Measurements from ENCODE around the gene RBCK1. TPM values are rescaled to one million over a fixed set of nuclear protein-coding genes. Genes with fewer than 3 reads are reported as not detected.
"Not testable (repeated sequence)": the region's sequence is repeated elsewhere in the genome, so short reads cannot be mapped to it uniquely, and the experiment has no call there.

RBCK1 gene
- total RNA-seq, 2 experiments from 2014 or later: 90.9 to 94.0 TPM

DNA sequence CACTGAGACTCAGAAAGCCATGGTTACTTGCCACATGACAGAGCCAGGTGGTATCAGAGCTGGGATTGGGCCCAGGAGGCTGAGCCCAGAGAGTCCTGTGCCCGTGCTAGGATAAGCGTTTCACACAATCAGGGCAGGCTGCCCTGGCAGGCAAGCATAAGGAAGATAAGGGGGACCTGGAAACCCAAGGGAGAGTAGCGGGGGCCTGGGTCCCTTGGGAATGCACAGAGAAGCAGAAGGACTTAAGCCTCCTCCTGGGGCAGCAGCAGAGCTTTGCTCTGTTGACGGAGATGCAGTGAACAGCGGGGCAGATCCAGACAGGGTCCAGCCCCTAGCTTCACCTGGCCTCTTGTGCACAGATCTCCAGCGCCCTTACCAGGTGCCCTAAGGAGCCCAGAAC lies 18.9 kb upstream of the RBCK1 start:
- ChIA-PET CTCF (no interaction called here), POLR2A (no interaction called here)

DNA sequence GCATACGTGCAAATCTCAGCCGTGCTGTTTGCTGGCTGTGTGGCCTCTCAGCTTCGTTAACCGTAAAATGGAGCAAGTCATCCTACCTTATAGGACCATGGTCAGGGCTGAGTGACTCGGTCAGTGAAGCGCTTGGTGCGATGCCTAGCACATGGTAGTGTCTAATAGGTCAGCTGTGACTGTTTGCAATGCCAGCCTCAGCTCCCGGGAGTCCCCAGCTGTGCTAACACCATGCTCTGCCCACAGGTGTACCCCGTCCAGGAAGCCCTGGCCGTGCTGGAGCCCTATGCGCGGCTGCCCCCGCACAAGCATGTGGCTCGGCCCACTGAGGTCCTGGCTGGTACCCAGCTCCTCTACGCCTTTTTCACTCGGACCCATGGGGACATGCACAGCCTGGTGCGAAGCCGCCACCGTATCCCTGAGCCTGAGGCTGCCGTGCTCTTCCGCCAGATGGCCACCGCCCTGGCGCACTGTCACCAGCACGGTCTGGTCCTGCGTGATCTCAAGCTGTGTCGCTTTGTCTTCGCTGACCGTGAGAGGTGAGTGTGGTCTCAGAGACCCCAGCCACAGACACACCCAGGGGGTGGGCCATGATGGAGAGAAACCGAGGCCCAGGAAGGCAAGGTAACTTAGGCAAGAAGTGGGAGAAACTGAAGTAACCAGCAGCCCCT lies 16.9 kb upstream of the RBCK1 start:
- ChIA-PET POLR2A (interaction anchor here (0.5 to 1.2 kb wide), 2 partner anchors 10 to 54 kb away, joined by 6 to 8 read pairs; partner anchors contain the start of gene TRIB3), CTCF (no interaction called here)

DNA sequence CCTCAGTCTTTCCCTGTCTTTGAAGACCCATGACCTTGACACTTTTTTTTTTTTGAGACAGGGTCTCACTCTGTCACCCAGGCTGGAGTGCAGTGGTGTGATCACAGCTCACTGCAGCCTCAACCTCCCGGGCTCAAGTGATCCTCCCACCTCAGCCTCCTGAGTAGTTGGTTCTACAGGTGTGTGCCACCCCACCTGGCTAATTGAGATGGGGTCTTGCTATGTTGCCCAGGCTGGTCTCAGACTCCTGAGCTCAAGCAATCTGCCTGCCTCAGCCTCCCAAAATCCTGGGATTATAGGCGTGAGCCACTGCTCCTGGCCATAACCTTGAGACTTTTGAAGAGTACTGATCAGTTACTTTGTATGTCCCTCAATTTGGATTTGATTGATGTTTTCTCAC lies 14.8 kb upstream of the RBCK1 start:
- CTCF ChIA-PET: interaction anchor here (1.2 kb wide), 1 partner anchor 10 kb away, joined by 6 read pairs; no protein-coding TSS in a partner anchor
- POLR2A ChIA-PET: not testable (repeated sequence)

DNA sequence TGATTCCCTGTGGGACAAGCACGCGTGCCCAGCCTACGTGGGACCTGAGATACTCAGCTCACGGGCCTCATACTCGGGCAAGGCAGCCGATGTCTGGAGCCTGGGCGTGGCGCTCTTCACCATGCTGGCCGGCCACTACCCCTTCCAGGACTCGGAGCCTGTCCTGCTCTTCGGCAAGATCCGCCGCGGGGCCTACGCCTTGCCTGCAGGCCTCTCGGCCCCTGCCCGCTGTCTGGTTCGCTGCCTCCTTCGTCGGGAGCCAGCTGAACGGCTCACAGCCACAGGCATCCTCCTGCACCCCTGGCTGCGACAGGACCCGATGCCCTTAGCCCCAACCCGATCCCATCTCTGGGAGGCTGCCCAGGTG lies 11.9 kb upstream of the RBCK1 start:
- POLR2A ChIA-PET: no interaction called here
- CTCF ChIA-PET: interaction anchor here (0.6 to 1.2 kb wide), 4 partner anchors 10 to 220 kb away, joined by 3 to 4 read pairs (median 3); no protein-coding TSS in a partner anchor

DNA sequence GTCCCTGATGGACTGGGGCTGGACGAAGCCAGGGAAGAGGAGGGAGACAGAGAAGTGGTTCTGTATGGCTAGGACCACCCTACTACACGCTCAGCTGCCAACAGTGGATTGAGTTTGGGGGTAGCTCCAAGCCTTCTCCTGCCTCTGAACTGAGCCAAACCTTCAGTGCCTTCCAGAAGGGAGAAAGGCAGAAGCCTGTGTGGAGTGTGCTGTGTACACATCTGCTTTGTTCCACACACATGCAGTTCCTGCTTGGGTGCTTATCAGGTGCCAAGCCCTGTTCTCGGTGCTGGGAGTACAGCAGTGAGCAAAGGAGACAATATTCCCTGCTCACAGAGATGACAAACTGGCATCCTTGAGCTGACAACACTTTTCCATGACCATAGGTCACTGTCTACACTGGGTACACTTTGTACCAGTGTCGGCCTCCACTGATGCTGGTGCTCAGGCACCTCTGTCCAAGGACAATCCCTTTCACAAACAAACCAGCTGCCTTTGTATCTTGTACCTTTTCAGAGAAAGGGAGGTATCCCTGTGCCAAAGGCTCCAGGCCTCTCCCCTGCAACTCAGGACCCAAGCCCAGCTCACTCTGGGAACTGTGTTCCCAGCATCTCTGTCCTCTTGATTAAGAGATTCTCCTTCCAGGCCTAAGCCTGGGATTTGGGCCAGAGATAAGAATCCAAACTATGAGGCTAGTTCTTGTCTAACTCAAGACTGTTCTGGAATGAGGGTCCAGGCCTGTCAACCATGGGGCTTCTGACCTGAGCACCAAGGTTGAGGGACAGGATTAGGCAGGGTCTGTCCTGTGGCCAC lies 11.3 kb upstream of the RBCK1 start:
- CTCF ChIA-PET: interaction anchor here (0.7 to 1.2 kb wide), 3 partner anchors 8 to 42 kb away, joined by 3 read pairs; no protein-coding TSS in a partner anchor
- POLR2A ChIA-PET: no interaction called here

DNA sequence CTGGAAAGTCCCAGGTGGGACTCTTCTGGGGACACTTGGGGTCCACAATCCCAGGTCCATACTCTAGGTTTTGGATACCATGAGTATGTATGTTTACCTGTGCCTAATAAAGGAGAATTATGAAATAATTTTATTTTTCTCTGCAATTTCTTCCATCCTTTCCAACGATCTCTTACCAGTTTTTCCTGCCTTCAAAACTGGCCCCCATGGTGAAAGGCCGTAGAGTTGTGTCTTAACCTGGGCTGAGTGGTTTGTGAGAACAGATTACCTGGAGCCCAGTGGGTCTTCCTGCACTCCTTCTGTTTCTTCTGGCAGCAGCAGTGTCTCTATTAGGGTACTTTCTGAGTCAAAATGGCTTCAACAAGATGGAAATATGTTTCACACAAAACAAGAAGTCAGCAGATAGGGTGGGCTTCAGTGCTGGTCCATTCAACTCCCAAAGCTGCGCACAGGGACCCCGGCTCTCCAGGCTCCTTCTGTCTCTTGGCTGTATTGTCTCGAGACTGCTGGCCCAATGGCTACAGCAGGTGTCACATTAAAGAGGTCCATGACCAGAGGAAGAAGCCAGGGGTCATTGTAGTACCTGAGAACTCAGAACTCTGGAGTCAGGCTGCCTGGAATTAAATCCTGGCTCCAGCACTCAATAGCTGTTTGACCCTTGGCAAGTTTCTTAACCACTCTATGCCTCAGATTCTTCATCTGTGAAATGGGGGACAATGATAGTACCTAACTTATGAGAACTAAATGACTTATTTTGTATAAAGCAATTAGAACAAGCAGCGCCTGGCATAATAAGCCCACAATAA lies 10.5 kb upstream of the RBCK1 start:
- ChIA-PET CTCF (interaction anchor here (0.6 to 1.4 kb wide), 4 partner anchors 9 to 173 kb away, joined by 3 to 5 read pairs (median 3); no protein-coding TSS in a partner anchor), POLR2A (no interaction called here)

DNA sequence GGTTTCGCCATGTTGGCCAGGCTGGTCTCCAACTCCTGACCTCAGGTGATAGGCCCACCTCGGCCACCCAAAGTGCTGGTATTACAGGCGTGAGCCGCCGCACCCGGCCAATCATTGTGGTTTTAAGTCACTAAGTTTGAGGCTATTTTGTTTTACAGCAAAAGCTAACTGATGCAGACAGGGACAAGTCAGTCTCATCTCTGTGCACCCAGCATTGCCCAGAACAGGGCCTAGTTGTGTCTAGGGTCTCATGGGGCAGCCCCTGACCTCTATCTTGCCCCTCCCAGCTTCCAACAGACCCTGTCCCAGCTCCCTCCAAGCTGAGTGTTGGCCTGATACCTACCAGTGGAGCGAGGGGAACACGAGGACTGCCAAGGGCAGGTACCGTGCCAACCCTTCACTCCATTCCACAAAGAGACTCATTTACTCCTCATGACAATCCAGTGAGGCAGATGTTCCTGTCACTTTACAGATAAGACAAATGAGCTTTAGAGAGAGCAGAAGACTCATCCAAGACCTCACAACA lies 8.9 kb upstream of the RBCK1 start:
- ChIA-PET CTCF (interaction anchor here (0.9 to 1.6 kb wide), 3 partner anchors 45 to 79 kb away, joined by 3 read pairs; no protein-coding TSS in a partner anchor), POLR2A (no interaction called here)

DNA sequence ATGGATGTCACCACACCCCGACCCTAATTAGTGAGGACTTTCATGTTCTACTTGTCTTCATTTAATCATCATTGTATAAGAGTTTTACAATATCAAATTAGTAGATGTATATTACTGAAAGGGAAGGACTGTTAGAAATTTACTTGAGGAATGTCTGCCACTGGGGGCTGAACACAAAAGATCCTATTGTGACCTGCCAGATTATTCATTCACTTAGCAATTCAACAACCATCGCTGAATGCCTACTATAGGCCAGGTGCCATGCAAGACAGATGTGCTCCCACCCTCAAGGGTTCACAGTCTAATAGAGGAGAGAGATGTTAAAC lies 8.0 kb upstream of the RBCK1 start:
- ChIA-PET POLR2A (no interaction called here), CTCF (no interaction called here)

DNA sequence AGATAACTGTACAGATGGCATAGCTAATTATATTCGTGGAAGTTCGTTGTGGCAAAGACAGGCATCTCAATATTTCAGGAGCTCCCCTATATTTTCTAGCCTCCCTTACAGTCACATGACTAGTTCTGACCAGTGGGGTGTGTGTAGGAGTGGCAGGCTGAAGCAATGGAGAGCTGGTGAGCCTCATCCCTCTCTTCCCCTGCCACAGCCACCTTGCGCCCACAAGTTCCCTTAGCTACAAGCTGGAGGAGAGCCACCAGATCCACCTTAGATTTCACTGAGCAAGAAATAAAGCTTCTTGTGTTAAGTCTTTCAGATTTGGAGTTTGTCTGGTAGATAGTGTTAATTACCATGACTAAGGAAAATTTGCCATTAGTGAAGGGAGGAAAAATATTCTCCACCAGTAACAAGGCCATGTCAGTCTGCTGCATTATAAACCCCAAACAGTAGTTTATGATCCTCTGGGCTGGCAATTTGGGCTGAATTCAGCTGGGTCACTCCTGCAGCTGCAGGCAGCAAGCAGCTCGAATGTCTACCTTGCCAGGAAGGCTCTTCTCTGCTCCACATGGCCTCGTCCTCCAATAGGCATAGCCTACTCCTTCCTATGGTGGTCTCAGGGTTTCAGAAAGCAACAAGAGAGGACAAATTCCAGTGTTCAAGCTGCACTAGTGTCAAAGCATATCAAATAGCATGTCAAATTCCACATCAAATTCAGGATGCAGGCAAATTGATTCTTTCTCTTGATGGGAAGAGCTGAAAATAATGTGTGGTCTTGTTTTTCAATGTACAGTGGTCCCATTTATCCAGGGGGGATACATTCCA lies 7.4 kb upstream of the RBCK1 start:
- POLR2A ChIA-PET: no interaction called here
- CTCF ChIA-PET: interaction anchor here (0.6 kb wide), 1 partner anchor 35 kb away, joined by 3 read pairs; no protein-coding TSS in a partner anchor

DNA sequence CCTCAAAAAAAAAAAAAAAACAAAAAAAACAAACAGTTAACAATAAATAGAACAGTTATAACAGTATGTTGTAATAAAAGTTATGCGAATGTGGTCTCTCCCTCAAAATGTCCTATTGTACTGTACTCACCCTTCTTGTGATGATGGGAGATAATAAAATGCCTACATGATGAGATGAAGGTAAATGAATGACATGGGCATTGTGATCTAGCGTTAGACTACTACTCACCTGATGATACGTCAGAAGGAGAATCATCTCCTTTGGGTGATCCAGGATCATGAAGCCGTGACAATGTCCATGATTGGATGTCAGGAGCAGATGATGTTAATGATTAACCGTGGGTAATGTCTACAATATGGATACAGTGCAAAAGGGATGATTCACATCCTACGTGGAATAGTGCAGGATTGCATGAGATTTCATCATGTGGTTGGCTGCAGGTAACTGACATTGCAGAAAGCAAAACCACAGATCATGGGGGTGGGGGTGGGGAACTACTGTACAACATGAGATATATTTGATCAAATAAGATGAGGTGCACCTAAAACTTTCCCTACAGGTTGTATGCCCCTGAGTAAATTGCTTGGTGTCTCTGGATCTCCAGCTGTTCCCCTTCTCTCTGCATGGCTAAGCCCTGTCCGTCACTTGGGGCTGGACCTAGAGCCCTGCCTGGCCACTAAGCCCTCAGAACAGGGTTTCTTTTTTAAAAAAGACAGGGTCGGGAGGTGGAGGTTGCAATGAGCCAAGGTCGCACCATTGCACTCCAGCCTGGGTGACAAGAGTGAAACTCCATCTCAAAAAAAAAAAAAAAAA lies 6.2 kb upstream of the RBCK1 start:
- POLR2A ChIA-PET: no interaction called here

DNA sequence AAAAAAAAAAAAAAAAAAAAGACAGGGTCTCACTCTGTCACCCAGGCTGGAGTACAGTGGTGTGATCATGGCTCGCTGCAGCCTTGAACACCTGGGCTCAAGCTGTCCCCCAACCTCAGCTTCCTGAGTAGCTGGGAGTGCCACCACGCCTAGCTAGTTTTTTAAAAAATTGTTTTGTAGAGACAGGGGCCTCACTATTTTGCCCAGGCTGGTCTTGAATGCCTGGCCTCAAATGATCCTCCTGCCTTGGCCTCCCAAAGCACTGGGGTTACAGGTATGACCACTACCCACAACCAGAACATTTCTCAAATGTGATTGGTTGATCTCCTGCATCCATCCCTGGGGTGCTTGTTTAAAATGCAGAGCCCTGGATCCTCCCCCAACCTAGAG lies 5.6 kb upstream of the RBCK1 start:
- POLR2A ChIA-PET: interaction anchor here (1.9 kb wide), 1 partner anchor 21 kb away, joined by 4 read pairs; no protein-coding TSS in a partner anchor
- CTCF ChIA-PET: interaction anchor here (0.7 to 1.6 kb wide), 4 partner anchors 9 to 105 kb away, joined by 3 to 6 read pairs (median 4); no protein-coding TSS in a partner anchor

More for the DNA sequence above, 6.2 kb upstream of the RBCK1 start:
- CTCF ChIA-PET: interaction anchor here (0.7 to 1.6 kb wide), 4 partner anchors 8 to 105 kb away, joined by 3 to 6 read pairs (median 4); no protein-coding TSS in a partner anchor

DNA sequence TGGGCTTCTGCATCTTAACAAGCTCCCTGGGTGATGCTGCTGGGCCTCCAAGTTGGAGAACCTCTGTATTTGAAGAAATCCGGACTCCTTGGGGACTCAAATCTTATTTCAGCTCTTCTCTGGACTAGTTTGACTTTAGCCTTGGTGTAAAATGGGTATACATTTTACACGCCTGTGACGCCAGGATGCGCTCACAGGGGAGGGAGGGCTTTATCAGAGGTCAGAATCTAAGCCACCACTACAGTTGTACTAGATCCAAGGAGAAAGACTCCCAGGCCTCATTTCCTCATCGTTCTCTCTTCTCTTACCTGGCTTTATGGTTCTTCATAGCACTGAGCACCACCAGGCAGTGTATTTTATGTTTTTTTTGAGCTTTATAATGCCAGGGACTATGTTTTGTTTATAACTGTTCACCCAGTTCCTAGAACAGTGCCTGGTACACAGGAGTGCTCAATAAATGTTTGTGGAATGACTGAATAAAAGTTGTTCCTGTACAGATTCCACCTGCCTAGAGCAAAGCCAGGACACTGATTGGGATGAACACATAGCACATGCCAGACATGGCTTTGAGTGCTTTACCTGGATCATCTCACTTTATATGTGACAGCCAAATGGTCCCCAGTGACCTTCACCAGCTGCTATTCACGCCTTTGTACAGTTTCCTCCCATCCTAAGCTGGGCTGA lies 5.1 kb upstream of the RBCK1 start:
- ChIA-PET CTCF (interaction anchor here (0.7 to 1.6 kb wide), 5 partner anchors 9 to 104 kb away, joined by 3 to 6 read pairs (median 4); no protein-coding TSS in a partner anchor), POLR2A (interaction anchor here (1.9 kb wide), 1 partner anchor 22 kb away, joined by 4 read pairs; no protein-coding TSS in a partner anchor)

DNA sequence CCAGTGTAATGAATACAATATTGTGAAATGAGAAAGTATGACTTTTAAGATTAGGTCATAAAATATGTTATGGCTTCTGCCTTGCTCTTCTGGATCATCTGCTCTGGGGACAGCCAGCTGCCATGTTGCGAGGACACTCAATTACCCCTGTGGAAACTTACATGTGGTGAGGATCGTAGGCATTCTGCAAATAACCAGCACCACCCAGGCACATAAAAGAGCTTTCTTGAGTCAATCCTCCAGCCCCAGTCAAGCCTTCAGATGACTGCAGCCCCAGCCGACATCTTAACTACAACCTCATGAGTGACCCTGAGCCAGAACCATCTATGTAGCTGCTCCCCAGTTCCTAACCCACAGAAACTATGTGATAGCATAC lies 4.5 kb upstream of the RBCK1 start:
- POLR2A ChIA-PET: interaction anchor here (1.9 kb wide), 1 partner anchor 22 kb away, joined by 4 read pairs; no protein-coding TSS in a partner anchor
- CTCF ChIA-PET: interaction anchor here (0.9 to 1.6 kb wide), 4 partner anchors 10 to 70 kb away, joined by 3 to 6 read pairs (median 4); no protein-coding TSS in a partner anchor

DNA sequence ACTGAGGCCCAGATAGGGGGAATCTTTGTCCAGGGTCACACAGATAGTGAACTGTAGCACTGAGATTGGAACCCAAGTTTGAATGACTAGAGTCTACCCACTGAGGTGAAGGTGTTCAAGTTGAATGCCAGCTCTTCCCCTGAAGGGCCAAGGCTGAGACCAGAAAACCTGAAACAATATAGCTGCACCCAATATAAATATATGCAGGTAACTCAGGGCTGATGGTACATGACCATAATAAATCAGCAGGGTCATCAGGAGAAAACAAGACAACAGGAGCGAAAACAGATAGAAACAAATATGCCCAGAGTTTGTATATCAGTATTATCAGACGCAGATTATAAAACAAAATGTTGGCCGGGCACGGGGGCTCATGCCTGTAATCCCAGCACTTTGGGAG lies 4.0 kb upstream of the RBCK1 start:
- ChIA-PET CTCF (interaction anchor here (0.9 kb wide), 1 partner anchor 70 kb away, joined by 3 read pairs; no protein-coding TSS in a partner anchor), POLR2A (interaction anchor here (1.0 to 1.9 kb wide), 2 partner anchors 23 to 29 kb away, joined by 4 read pairs; no protein-coding TSS in a partner anchor)

DNA sequence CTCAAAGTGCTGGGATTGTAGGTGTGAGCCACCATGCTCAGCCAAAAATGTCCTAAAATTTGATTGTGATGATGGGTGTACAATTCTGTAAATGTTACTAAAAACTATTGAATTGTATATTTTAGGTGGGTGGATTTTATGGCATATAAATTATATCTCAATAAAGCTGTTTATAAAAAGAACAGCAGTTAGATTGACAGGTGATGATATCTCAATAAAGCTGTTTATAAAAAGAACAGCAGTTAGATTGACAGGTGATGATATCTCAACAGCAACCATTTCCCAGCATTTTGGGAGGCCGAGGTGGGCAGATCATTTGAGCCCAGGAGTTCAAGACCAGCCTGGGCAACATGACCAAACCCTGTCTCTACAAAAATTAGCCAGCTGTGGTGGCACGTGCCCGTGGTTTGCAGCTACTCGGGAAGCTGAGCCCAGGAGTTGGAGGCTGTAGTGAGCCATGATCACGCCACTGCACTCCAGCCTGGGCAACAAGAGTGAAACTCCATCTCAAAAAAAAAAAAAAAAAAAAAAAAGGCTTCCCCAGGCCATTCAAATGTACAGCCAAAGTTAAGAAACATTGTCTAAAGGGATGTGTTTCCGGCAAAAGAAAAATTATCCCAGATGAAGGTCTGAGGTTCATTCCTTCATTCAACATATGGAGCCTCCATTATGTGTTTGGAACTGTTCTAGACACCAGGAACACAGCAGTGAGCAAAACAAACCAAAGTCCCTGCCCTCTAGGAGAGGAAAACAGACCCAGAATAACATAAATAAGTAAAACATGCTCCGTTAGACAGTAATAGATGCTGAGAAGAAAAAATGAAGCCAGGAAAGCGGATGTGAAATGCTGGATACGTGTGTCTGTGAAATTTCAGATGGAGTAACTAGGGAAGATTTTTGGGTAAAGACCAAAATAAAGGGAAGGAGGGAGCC lies 1.6 kb upstream of the RBCK1 start:
- POLR2A ChIA-PET: interaction anchor here (1.0 to 1.2 kb wide), 3 partner anchors 21 to 55 kb away, joined by 5 to 8 read pairs (median 5); partner anchors contain the start of genes TBC1D20 and TRIB3

More for the DNA sequence above, 1.6 kb upstream of the RBCK1 start:
- CTCF ChIA-PET: interaction anchor here (1.1 to 1.3 kb wide), 3 partner anchors 25 to 66 kb away, joined by 3 to 5 read pairs (median 3); no protein-coding TSS in a partner anchor
